Measurements from ENCODE around the gene RMND5A.

GRCh38 chr2:86821842-86822241 is 101.8 kb downstream of the RMND5A start:
- no peak for TF ChIP-seq CTCF (IDR thresholded peaks at IDR 0.05)
- no peak for TF ChIP-seq POLR2AphosphoS5 (IDR thresholded peaks at IDR 0.05)
